Uterus (tissue), 4 donors: ENCODE measurements around the gene SMPX. TPM values are rescaled to one million over a fixed set of nuclear protein-coding genes. Genes with fewer than 3 reads are reported as not detected.
"Not testable (repeated sequence)": the region's sequence is repeated elsewhere in the genome, so short reads cannot be mapped to it uniquely, and the experiment has no call there.

Source experiments
- DNase-seq, 2 donors: peaks; one replicate each; pipeline ENCODE4 v3.0.0-alpha.2; 2019 to 2020
- H3K27ac ChIP-seq, 2 donors: fragments of 200-600 bp; sonication (generic); 1 replicate in 1 of 2; 2 replicates in 1 of 2; pipeline ENCODE4 v1.5.1; 2016 to 2018
- H3K27me3 ChIP-seq, 2 donors: fragments of 200-600 bp; sonication (generic); one replicate each; pipeline ENCODE4 v1.5.1; 2018 to 2019; ENCODE audit warnings: control low read depth in 1 of 2
- H3K36me3 ChIP-seq, 2 donors: fragments of 200-600 bp; sonication (generic); one replicate each; pipeline ENCODE4 v1.5.1; 2019; ENCODE audit warnings: control low read depth in 1 of 2
- H3K4me1 ChIP-seq, 2 donors: fragments of 200-600 bp; sonication (generic); one replicate each; pipeline ENCODE4 v1.5.1; 2018 to 2019; ENCODE audit warnings: control low read depth in 1 of 2
- H3K4me3 ChIP-seq, 2 donors: fragments of 200-600 bp; sonication (generic); 1 replicate in 1 of 2; 2 replicates in 1 of 2; pipeline ENCODE4 v1.5.1; 2018 to 2019; ENCODE audit warnings: mild to moderate bottlenecking in 1 of 2
- H3K9me3 ChIP-seq, 2 donors: fragments of 200-600 bp; sonication (generic); one replicate each; pipeline ENCODE4 v1.5.1; 2019; ENCODE audit warnings: control low read depth in 1 of 2
- CTCF ChIP-seq, 4 experiments: fragments of 200-600 bp in 2 of 4; fragments of 450-650 bp in 2 of 4; sonication (generic) in 2 of 4; IDR thresholded peaks; one replicate each; pipeline ENCODE4 v1.5.1; 2016 to 2019; ENCODE audit warnings: antibody characterized with exemption in 4 of 4, mild to moderate bottlenecking in 2 of 4, moderate library complexity in 1 of 4
- POLR2A ChIP-seq, 2 donors: fragments of 450-650 bp; IDR thresholded peaks; one replicate each; pipeline ENCODE4 v1.6.1; 2016; ENCODE audit warnings: antibody characterized with exemption in 2 of 2, mild to moderate bottlenecking in 1 of 2, moderate library complexity in 1 of 2
- intact Hi-C: fragments of 100-400 bp; cut with DNase I; formaldehyde crosslinking; loops from one replicate; pipeline ENCODE4 v1.15.1; 2023; ENCODE audit warnings: low total_unique reads
- total RNA-seq, 4 donors: library from RNA; depleted of rRNA in 3 of 4; stranded (reverse); fragments of >200 nt in 3 of 4; gene quantifications; one replicate each; pipeline versions ENCODE4 v1.1.0 to v1.2.4, GENCODE V29; 2014 to 2023
- donor health status: DM: yes; HTN: yes; CAD: no.

Gene SMPX
- total RNA-seq, 4 donors from 2014 or later, result 0.62 to 1.2 TPM; not detected in 2

- intact Hi-C loops, result no loop called here
- Histone ChIP-seq H3K27me3 (no peaks in the 10 kb centered on the region), H3K9me3 (no peaks in the 10 kb centered on the region), H3K36me3 (no peaks in the 10 kb centered on the region), H3K27ac (no peak overlapping the region), H3K4me3 (no peak overlapping the region), H3K4me1 (no peaks in the 10 kb centered on the region)
- TF ChIP-seq CTCF (IDR thresholded peaks at IDR 0.05) (no peak), POLR2A (IDR thresholded peaks at IDR 0.05) (no peak)
- no peak for DNase-seq
These were observed 20.3 kb upstream of the SMPX start for GRCh38 chrX:21778236-21778635.

GRCh38 chrX:21775128-21775527, 17.2 kb upstream of the SMPX start:
- H3K4me1 ChIP-seq, H3K27ac ChIP-seq, H3K4me3 ChIP-seq, H3K9me3 ChIP-seq, H3K27me3 ChIP-seq, intact Hi-C loops, DNase-seq, H3K36me3 ChIP-seq: not testable (repeated sequence)

GRCh38 chrX:21773036-21773435, 15.1 kb upstream of the SMPX start:
- H3K4me1 ChIP-seq, H3K4me3 ChIP-seq, H3K27ac ChIP-seq, H3K36me3 ChIP-seq, DNase-seq, intact Hi-C loops, H3K9me3 ChIP-seq, H3K27me3 ChIP-seq: not testable (repeated sequence)

- Histone ChIP-seq H3K36me3 (no peaks in the 10 kb centered on the region), H3K4me3 (no peak overlapping the region), H3K4me1 (no peaks in the 10 kb centered on the region), H3K27ac (no peak overlapping the region), H3K27me3 (no peaks in the 10 kb centered on the region), H3K9me3 (no peaks in the 10 kb centered on the region)
- DNase-seq, result no peak
- intact Hi-C loops, result no loop called here
- TF ChIP-seq POLR2A (IDR thresholded peaks at IDR 0.05) (no peak), CTCF (IDR thresholded peaks at IDR 0.05) (no peak)
These were observed 12.9 kb upstream of the SMPX start for GRCh38 chrX:21770631-21771321.

GRCh38 chrX:21766101-21766500, 8.2 kb upstream of the SMPX start:
- TF ChIP-seq CTCF (IDR thresholded peaks at IDR 0.05), result no peak
- TF ChIP-seq POLR2A (IDR thresholded peaks at IDR 0.05), result no peak
- Histone ChIP-seq H3K4me1 (no peaks in the 10 kb centered on the region), H3K27ac (no peak overlapping the region), H3K4me3 (no peak overlapping the region), H3K9me3 (no peaks in the 10 kb centered on the region), H3K36me3 (no peaks in the 10 kb centered on the region), H3K27me3 (no peaks in the 10 kb centered on the region)
- intact Hi-C loops, result no loop called here
- no peak for DNase-seq

GRCh38 chrX:21764008-21764407, 6.1 kb upstream of the SMPX start:
- TF ChIP-seq CTCF (IDR thresholded peaks at IDR 0.05) (no peak), POLR2A (IDR thresholded peaks at IDR 0.05) (no peak)
- H3K27ac ChIP-seq, result no peak overlapping the region
- H3K4me1 ChIP-seq, result no peaks in the 10 kb centered on the region
- H3K27me3 ChIP-seq, result no peaks in the 10 kb centered on the region
- intact Hi-C loops, result no loop called here
- DNase-seq, result no peak
- no peak overlapping the region for H3K4me3 ChIP-seq
- no peaks in the 10 kb centered on the region for H3K36me3 ChIP-seq
- no peaks in the 10 kb centered on the region for H3K9me3 ChIP-seq
